Measurements from ENCODE around the gene DUSP15. TPM values are rescaled to one million over a fixed set of nuclear protein-coding genes. Genes with fewer than 3 reads are reported as not detected.

DUSP15 gene
- polyA plus RNA-seq, 3 donors, result not detected

DNA sequence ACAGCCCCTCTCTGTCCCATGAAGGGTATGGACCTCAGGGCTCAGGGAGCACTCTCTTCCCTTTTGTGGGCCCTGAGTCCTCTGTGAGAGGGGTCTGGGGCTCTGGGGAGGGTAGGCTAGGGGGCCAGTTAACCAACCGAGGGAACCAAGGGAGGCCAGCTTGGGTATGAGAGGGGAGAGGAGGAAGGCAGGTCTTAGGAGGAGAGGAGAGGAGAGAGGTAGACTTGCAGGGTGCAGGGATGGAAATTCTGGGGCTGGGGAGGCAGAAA, 720 bp downstream of the DUSP15 start:
- H3K4me3 ChIP-seq (replicated peaks in 1 of 3; ENCODE audit: low read depth in 2 of 3, low read length in 3 of 3), result peak overlapping the region; percentile 23 to 70 (median 29)
- peaks cover 28 to 42% of the 10 kb centered on the region in 2 donors for H3K27me3 ChIP-seq (ENCODE audit: control insufficient read depth in 2 of 2, insufficient read depth in 2 of 2, low read length in 2 of 2)
- no peaks in the 10 kb centered on the region for H3K36me3 ChIP-seq (replicated peaks in 1 of 2; ENCODE audit: control insufficient read depth in 1 of 2, insufficient read depth in 2 of 2, low read length in 2 of 2)
- H4K20me1 ChIP-seq (ENCODE audit: insufficient read depth, low read length), result no peaks in the 10 kb centered on the region
- peaks cover 8 to 9% of the 10 kb centered on the region in 2 donors for H3K36me3 Mint-ChIP-seq
- peak overlapping the region; percentile 78 for H3K4me2 ChIP-seq (replicated peaks; ENCODE audit: extremely low read depth, low read length, poor library complexity, severe bottlenecking)
- peak overlapping the region; percentile 82 for H2AFZ ChIP-seq (ENCODE audit: insufficient read depth, low read depth, low read length, poor library complexity, severe bottlenecking)
- H3K27me3 Mint-ChIP-seq (ENCODE audit: low read depth in 3 of 3), result peaks cover 35 to 51% (median 47%) of the 10 kb centered on the region in 3 donors
- peak overlapping the region; percentile 84 to 98 for H3K4me3 Mint-ChIP-seq
- H3K79me2 ChIP-seq (ENCODE audit: insufficient read depth, low read length), result no peaks in the 10 kb centered on the region
- peak overlapping the region in 3 of 7 donors; percentile 4 to 23 (median 10) for H3K27ac Mint-ChIP-seq
- H3K9ac ChIP-seq (ENCODE audit: insufficient read depth, low read length, poor library complexity, severe bottlenecking), result peak overlapping the region; percentile 56
- peaks cover 22% of the 10 kb centered on the region for H3K4me1 Mint-ChIP-seq
- intact Hi-C loops (cut with micrococcal nuclease), result no loop called here
- 0% methylated on average over 1 of the region's 1 CpG for WGBS (ENCODE audit: insufficient coverage)
- H3K9me3 Mint-ChIP-seq, result peaks cover 0 to 13% (median 8%) of the 10 kb centered on the region in 7 donors
- DNase-seq, result no peak
- H3K9me3 ChIP-seq (replicated peaks in 1 of 2; ENCODE audit: control insufficient read depth in 1 of 2, insufficient read depth in 1 of 2, low read length in 2 of 2), result peaks cover 0 to 18% of the 10 kb centered on the region in 2 donors
- H3K4me1 ChIP-seq (ENCODE audit: control insufficient read depth in 1 of 2, insufficient read depth in 2 of 2, low read length in 2 of 2), result peaks cover 9 to 15% of the 10 kb centered on the region in 2 donors
- no peak overlapping the region for H3K27ac ChIP-seq (ENCODE audit: low read depth in 1 of 2, low read length in 2 of 2)
- TF ChIP-seq, protein P1, sequence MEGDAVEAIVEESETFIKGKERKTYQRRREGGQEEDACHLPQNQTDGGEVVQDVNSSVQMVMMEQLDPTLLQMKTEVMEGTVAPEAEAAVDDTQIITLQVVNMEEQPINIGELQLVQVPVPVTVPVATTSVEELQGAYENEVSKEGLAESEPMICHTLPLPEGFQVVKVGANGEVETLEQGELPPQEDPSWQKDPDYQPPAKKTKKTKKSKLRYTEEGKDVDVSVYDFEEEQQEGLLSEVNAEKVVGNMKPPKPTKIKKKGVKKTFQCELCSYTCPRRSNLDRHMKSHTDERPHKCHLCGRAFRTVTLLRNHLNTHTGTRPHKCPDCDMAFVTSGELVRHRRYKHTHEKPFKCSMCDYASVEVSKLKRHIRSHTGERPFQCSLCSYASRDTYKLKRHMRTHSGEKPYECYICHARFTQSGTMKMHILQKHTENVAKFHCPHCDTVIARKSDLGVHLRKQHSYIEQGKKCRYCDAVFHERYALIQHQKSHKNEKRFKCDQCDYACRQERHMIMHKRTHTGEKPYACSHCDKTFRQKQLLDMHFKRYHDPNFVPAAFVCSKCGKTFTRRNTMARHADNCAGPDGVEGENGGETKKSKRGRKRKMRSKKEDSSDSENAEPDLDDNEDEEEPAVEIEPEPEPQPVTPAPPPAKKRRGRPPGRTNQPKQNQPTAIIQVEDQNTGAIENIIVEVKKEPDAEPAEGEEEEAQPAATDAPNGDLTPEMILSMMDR (IDR thresholded peaks at IDR 0.05), result no peak

DNA sequence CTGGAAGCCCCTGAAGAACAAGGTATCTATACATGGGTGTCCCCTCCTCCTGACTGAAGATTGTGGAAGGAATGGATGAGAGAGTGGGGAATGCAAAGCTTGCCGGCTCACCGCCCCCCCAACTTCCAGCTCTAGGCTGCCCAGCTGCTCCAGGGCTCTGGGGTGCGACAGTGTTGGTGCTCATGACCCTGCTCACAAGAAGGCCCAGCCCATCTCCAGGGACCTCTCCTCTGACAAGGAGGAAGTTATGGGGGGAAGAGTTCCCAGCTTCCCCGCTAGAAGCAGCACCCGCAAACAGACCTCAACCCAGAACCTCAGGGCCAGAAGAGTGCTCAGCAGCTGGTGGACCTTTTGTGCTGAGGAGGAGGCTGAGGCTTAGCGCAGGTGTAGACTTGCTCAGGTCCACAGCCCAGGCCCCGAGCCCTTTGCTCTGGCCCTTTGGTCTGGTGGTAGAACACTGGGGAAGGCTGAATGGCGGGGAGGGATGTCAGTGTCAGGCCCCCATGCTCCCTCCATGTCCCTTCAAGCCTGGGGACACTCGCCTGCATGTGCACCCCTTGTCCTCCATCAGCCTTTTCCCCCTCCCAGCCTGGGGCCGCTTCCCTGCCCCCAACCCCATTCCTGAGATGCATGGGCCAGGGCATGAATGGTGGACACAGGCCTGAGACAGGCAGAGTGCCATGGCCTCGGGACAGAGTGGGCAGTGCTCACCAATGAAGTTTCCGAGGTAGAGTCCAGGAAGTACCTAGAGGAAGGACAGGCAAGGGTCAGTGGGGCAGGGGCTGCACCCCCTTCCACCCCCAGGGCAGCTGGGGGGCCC, 1.3 kb downstream of the DUSP15 start:
- Histone ChIP-seq H3K9me3 (replicated peaks in 1 of 2; ENCODE audit: control insufficient read depth in 1 of 2, insufficient read depth in 1 of 2, low read length in 2 of 2) (peaks cover 0 to 18% of the 10 kb centered on the region in 2 donors), H3K9ac (ENCODE audit: insufficient read depth, low read length, poor library complexity, severe bottlenecking) (no peak overlapping the region), H3K4me2 (replicated peaks; ENCODE audit: extremely low read depth, low read length, poor library complexity, severe bottlenecking) (peak overlapping the region; percentile 78), H3K27me3 (ENCODE audit: control insufficient read depth in 2 of 2, insufficient read depth in 2 of 2, low read length in 2 of 2) (peaks cover 28 to 42% of the 10 kb centered on the region in 2 donors), H4K20me1 (ENCODE audit: insufficient read depth, low read length) (no peaks in the 10 kb centered on the region), H3K79me2 (ENCODE audit: insufficient read depth, low read length) (no peaks in the 10 kb centered on the region), H3K4me1 (ENCODE audit: control insufficient read depth in 1 of 2, insufficient read depth in 2 of 2, low read length in 2 of 2) (peaks cover 9 to 15% of the 10 kb centered on the region in 2 donors), H3K4me3 (replicated peaks in 1 of 3; ENCODE audit: low read depth in 2 of 3, low read length in 3 of 3) (no peak overlapping the region), H3K36me3 (replicated peaks in 1 of 2; ENCODE audit: control insufficient read depth in 1 of 2, insufficient read depth in 2 of 2, low read length in 2 of 2) (no peaks in the 10 kb centered on the region), H2AFZ (ENCODE audit: insufficient read depth, low read depth, low read length, poor library complexity, severe bottlenecking) (no peak overlapping the region), H3K27ac (ENCODE audit: low read depth in 1 of 2, low read length in 2 of 2) (no peak overlapping the region)
- Mint-ChIP-seq H3K4me1 (peaks cover 20% of the 10 kb centered on the region), H3K36me3 (peaks cover 8 to 9% of the 10 kb centered on the region in 2 donors), H3K27ac (peak overlapping the region in 1 of 7 donors; percentile 74), H3K27me3 (ENCODE audit: low read depth in 3 of 3) (peaks cover 35 to 51% (median 42%) of the 10 kb centered on the region in 3 donors), H3K9me3 (peaks cover 0 to 13% (median 8%) of the 10 kb centered on the region in 7 donors), H3K4me3 (peak overlapping the region; percentile 69 to 84)
- intact Hi-C loops (cut with micrococcal nuclease), result no loop called here
- WGBS (ENCODE audit: insufficient coverage), result 61% methylated on average over 4 of the region's 12 CpGs
- no peak for DNase-seq
- TF ChIP-seq, protein P1 (IDR thresholded peaks at IDR 0.05), result no peak

Data from CD14-positive monocyte (primary cell).